Measurements from ENCODE around the gene ABCF2. TPM values are rescaled to one million over a fixed set of nuclear protein-coding genes. Genes with fewer than 3 reads are reported as not detected.

Gene ABCF2
- total and polyA plus RNA-seq, 2 donors from 2014 or later = 22.5 to 30.8 TPM

DNA sequence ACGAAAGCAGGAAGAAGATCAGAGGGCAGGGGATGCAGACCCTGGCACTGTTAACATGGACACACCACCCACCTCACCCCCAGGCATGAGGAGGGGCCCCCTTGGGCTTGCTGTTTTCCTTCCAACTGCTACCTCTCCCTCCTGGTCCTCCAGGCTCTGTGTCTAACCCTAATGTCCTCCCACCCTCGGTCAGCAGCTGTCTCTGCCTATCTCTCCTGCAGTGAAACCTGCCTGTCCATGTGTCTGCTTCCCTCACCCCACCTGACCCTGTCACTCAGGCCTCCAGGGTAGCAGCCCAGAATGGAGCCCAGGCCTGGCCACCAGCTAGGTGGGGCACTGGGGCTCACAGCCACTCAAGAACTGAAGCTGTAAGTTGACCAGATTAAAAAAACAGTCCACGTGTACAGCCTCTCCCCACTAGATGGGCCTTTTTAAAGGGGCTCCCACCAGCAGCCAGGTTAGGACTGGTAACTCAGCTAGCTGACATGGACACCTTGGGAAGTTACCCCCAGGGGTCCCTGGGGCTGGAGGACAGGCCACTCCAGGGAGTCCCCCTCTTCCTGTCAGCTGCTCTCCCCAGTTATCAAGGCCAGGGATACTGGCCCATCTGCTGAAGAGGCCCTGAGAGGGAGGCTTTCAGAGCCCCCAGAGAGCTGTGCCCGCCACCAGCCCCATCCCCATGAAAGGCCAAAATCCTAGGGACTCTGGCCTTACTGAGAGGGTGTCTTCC lies 20.0 kb upstream of the ABCF2 start:
- Histone ChIP-seq H3K9ac (ENCODE audit: low read length in 3 of 3) (peak overlapping the region in 2 of 3 donors; percentile 18 to 41), H3K4me1 (ENCODE audit: control insufficient read depth in 2 of 3, insufficient read depth in 2 of 3, low read depth in 1 of 3, low read length in 3 of 3) (peaks cover 10 to 54% (median 25%) of the 10 kb centered on the region in 3 donors), H3K4me3 (ENCODE audit: low read length in 3 of 3) (peak overlapping the region in 2 of 3 donors; percentile 62 to 65), H3K36me3 (ENCODE audit: control insufficient read depth in 2 of 3, insufficient read depth in 3 of 3, low read length in 3 of 3) (no peaks in the 10 kb centered on the region), H3K27ac (ENCODE audit: low read depth in 2 of 2, low read length in 2 of 2) (no peak overlapping the region), H3K27me3 (ENCODE audit: control insufficient read depth, insufficient read depth, low read length) (no peaks in the 10 kb centered on the region), H3K9me3 (ENCODE audit: control insufficient read depth in 2 of 3, insufficient read depth in 1 of 3, low read length in 3 of 3) (no peaks in the 10 kb centered on the region)
- intact Hi-C loops (cut with DNase I) = loop anchor here (10.0 kb wide), 1 partner anchor 58 kb away; no protein-coding TSS in a partner anchor
- TF ChIP-seq CTCF (IDR thresholded peaks at IDR 0.05; ENCODE audit: borderline replicate concordance, extremely low read depth, insufficient read depth) = no peak
- DNase-seq (peak in 2 of 5 donors; percentile 60 to 62), FAIRE-seq (no peak)

DNA sequence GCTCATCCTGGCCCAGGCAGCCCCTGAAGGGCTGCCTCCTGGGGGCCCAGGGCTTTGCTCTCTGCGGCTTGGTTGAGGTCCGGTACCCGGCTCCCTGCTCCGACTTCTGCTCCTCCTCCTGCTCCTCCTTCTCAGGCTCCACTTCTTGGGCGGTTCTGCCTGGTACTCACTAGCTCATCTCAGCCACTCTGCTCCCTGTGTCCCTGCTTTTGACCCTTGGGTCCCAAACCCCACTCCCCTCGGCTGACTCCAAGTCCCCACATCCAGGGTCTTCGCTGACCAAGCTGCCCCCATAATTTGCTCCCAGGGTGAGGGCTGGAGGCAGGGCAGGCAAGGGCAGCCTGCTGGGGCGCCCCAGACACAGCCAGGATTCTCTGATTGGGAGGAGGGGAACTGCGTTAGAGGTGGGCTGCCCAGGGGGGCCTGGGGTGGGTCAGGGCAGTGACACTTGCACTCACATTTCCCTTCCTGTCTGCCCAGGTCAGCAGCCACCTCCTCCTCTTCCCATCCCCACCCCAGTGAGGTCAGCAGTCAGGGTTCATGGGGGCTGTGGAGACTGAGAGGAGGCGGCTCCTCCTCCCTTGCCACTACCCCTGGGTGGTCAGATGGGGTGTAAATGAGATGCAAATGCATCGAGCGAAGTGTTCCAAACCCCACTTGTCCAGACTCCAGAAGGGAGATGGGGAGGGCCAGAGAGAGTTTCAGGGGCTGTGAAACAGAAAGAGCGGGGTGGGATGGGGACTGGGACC lies 19.3 kb upstream of the ABCF2 start:
- Histone ChIP-seq H3K9ac (ENCODE audit: low read length in 3 of 3) (no peak overlapping the region), H3K27ac (ENCODE audit: low read depth in 2 of 2, low read length in 2 of 2) (no peak overlapping the region), H3K4me1 (ENCODE audit: control insufficient read depth in 2 of 3, insufficient read depth in 2 of 3, low read depth in 1 of 3, low read length in 3 of 3) (peaks cover 10 to 53% (median 25%) of the 10 kb centered on the region in 3 donors), H3K4me3 (ENCODE audit: low read length in 3 of 3) (peak overlapping the region in 1 of 3 donors; percentile 65), H3K36me3 (ENCODE audit: control insufficient read depth in 2 of 3, insufficient read depth in 3 of 3, low read length in 3 of 3) (peaks cover 0 to 2% (median 0%) of the 10 kb centered on the region in 3 donors), H3K9me3 (ENCODE audit: control insufficient read depth in 2 of 3, insufficient read depth in 1 of 3, low read length in 3 of 3) (no peaks in the 10 kb centered on the region), H3K27me3 (ENCODE audit: control insufficient read depth, insufficient read depth, low read length) (no peaks in the 10 kb centered on the region)
- intact Hi-C loops (cut with DNase I) = loop anchor here (10.0 kb wide), 1 partner anchor 59 kb away; no protein-coding TSS in a partner anchor
- DNase-seq (peak in 1 of 5 donors; percentile 70), FAIRE-seq (no peak)
- no peak for TF ChIP-seq CTCF (IDR thresholded peaks at IDR 0.05; ENCODE audit: borderline replicate concordance, extremely low read depth, insufficient read depth)

DNA sequence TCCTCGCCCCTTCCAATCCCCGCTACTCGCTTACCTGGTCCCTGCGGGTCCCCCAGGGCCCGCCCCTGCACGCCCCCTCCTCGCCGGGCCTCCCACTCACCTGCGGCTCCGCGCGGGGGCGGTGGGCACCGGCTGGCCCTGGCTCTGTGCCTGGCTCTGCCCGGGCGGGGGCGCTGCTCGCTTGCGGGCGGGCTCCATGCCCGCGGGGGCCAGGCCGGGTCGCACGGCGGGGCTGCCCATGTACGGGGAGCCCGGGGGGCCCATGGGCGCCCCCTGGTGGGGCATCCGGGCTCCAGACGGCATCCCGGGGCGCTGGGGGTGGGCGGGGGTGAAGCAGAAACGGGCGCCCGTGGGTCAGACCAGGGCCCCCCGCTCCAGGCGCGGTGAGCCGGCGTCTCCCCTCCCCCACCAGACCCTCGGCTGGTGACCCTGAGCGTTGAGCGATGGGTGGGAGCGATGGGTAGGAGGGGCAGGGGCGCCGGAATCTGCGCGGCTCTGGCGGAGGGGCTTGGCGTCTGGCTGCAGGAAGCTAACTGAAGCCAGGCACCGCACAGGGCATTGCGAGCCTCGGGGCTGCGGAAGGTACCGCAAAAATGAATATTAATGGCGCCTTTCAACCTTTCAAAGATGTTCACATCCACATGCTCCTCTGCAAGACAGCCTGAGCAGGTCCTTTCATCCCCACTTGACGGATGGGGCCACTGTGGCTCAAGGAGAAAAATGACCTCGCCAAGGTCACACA lies 18.5 kb upstream of the ABCF2 start:
- H3K9ac ChIP-seq (ENCODE audit: low read length in 3 of 3) = no peak overlapping the region

More for the DNA sequence above, 18.5 kb upstream of the ABCF2 start:
- DNase-seq (peak; percentile 58 to 84 (median 77)), FAIRE-seq (no peak)
- Histone ChIP-seq H3K36me3 (ENCODE audit: control insufficient read depth in 2 of 3, insufficient read depth in 3 of 3, low read length in 3 of 3) (peaks cover 0 to 4% (median 2%) of the 10 kb centered on the region in 3 donors), H3K4me1 (ENCODE audit: control insufficient read depth in 2 of 3, insufficient read depth in 2 of 3, low read depth in 1 of 3, low read length in 3 of 3) (peaks cover 3 to 46% (median 18%) of the 10 kb centered on the region in 3 donors), H3K4me3 (ENCODE audit: low read length in 3 of 3) (peak overlapping the region in 1 of 3 donors; percentile 39), H3K27ac (ENCODE audit: low read depth in 2 of 2, low read length in 2 of 2) (no peak overlapping the region), H3K27me3 (ENCODE audit: control insufficient read depth, insufficient read depth, low read length) (no peaks in the 10 kb centered on the region), H3K9me3 (ENCODE audit: control insufficient read depth in 2 of 3, insufficient read depth in 1 of 3, low read length in 3 of 3) (no peaks in the 10 kb centered on the region)
- TF ChIP-seq CTCF (IDR thresholded peaks at IDR 0.05; ENCODE audit: borderline replicate concordance, extremely low read depth, insufficient read depth) = peak; percentile 16
- intact Hi-C loops (cut with DNase I) = loop anchor here (10.0 kb wide), 1 partner anchor 59 kb away; no protein-coding TSS in a partner anchor

All from kidney (tissue), 14 donors.